Vagina (tissue), 2 donors: Measurements from ENCODE around the gene ACYP2.
"Not testable (repeated sequence)": the region's sequence is repeated elsewhere in the genome, so short reads cannot be mapped to it uniquely, and the experiment has no call there.

Experiments
- POLR2AphosphoS5 ChIP-seq, 2 donors: sonication (generic); formaldehyde crosslinking; IDR thresholded peaks; one replicate each; pipeline ENCODE4 v1.9.0; 2017; ENCODE audit warnings: antibody characterized with exemption in 2 of 2, mild to moderate bottlenecking in 2 of 2, low read depth in 1 of 2; ENCODE audit not compliant: insufficient read depth in 1 of 2
- TF ChIP-seq, protein P1 (sequence below), 3 experiments: fragments of 450-650 bp in 2 of 3; fragments of 200-600 bp in 1 of 3; sonication (generic) in 1 of 3; IDR thresholded peaks; one replicate each; pipeline ENCODE4 v1.5.1; 2017 to 2019; ENCODE audit warnings: antibody characterized with exemption in 3 of 3, mild to moderate bottlenecking in 2 of 3, moderate library complexity in 2 of 3

DNA sequence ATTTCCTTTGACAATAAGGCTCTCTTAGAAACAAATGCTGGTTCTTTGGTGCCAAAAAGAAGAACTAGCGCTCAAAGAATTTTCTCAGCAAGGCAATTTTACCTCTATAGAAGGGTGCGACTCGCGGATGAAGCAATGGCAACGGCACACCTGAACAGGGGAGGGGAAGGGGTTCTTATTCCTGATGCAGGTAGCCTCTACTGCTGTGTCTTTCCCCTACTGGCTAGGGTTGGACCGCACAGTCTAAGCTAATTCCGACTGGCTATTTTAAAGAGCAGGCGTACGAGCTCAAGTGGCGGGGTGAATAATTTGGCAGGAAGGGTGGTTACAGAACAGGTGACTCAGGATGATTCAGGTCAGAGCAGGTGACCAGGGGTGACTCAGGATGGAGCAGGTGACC, 1.2 kb downstream of the ACYP2 start:
- TF ChIP-seq, protein P1, sequence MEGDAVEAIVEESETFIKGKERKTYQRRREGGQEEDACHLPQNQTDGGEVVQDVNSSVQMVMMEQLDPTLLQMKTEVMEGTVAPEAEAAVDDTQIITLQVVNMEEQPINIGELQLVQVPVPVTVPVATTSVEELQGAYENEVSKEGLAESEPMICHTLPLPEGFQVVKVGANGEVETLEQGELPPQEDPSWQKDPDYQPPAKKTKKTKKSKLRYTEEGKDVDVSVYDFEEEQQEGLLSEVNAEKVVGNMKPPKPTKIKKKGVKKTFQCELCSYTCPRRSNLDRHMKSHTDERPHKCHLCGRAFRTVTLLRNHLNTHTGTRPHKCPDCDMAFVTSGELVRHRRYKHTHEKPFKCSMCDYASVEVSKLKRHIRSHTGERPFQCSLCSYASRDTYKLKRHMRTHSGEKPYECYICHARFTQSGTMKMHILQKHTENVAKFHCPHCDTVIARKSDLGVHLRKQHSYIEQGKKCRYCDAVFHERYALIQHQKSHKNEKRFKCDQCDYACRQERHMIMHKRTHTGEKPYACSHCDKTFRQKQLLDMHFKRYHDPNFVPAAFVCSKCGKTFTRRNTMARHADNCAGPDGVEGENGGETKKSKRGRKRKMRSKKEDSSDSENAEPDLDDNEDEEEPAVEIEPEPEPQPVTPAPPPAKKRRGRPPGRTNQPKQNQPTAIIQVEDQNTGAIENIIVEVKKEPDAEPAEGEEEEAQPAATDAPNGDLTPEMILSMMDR (IDR thresholded peaks at IDR 0.05) = not testable (repeated sequence)
- not testable (repeated sequence) for TF ChIP-seq POLR2AphosphoS5 (IDR thresholded peaks at IDR 0.05; ENCODE audit: insufficient read depth in 1 of 2, low read depth in 1 of 2)
